ENCODE measurements around the gene HMGA1.

Gene HMGA1

DNA sequence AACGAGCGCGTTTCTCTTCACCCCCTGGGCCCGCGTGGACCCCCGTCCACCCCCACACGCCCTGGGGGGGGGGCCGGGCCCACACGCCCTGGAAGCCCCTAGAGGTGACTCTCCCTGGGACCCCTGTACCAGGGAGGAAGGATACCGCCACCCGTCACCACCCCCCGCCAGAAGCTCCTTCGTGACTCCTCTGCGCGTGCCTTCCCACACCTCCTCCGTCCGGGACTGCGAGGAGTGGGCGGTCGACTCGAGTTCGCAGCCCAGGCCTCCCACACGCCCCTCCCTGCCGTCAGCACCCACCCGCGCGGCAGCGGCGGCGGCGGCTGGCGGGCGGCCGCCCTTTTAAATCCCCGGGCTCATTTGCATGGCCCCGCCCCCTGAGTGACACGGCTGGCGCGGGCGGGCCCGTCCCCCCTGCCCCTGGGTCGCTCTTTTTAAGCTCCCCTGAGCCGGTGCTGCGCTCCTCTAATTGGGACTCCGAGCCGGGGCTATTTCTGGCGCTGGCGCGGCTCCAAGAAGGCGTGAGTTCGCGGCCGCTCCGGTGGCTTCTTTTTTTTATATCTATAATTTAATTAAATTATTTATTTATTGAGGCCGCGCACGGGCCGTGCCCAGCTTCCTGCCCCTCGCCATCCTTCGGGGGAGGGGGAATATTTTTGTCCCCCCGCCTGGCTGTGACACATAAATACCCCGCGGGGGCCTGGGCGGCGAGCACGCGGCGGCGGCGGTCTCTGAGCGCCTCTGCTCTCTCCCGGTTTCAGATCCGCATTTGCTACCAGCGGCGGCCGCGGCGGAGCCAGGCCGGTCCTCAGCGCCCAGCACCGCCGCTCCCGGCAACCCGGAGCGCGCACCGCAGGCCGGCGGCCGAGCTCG is at the start of gene HMGA1:
TSS of gene HMGA1 (plus strand) at position 431 of the 873 bp plus-strand sequence. CDS start 3,908 bp downstream, outside the sequence.
- DNase-seq (ENCODE audit: low spot score in 2 of 2) (peak; percentile 72 to 88), ATAC-seq (peak; percentile 80)
- peaks cover 52% of the 10 kb centered on the region for H3K36me3 Mint-ChIP-seq
- H3K4me1 Mint-ChIP-seq = peaks cover 48% of the 10 kb centered on the region
- no peaks in the 10 kb centered on the region for H3K9me3 Mint-ChIP-seq
- H3K4me3 Mint-ChIP-seq = peak within 1 kb of the TSS; percentile 81
- peak within 1 kb of the TSS; percentile 91 for H3K27ac Mint-ChIP-seq

DNA sequence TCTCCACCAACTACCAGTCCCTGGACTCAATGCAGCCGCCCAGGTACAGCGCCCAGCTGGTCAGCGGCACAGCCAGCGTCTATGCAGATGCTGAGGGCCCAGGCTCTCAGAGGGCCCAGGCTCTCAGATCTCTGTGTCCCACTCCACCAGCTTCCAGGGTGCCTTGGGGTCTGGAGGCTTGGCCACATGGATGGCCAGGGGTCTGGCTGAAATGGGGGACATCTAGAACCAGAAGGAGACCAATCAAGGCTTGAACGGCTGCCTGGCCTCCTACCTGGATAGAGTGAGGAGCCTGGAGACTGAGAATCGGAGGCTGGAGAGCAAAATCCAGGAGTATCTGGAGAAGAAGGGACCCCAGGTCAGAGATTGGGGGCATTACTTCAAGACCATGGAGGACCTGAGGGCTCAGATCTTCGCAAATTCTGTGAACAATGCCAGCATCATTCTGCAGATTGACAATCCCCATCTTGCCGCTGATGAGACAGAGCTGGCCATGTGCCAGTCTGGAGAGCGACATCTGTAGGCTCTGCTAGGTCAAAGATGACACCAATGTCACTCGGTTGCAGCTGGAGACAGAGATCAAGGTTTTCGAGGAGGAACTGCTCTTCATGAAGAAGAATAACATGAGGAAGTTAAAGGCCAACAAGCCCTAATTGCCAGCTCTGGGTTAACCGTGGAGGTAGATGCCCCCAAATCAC is 46.7 kb upstream of the HMGA1 start:
- no peak overlapping the region for H3K4me3 Mint-ChIP-seq
- ATAC-seq = no peak
- DNase-seq (ENCODE audit: low spot score in 2 of 2) = no peak
- H3K27ac Mint-ChIP-seq = no peak overlapping the region
- no peaks in the 10 kb centered on the region for H3K4me1 Mint-ChIP-seq
- no peaks in the 10 kb centered on the region for H3K9me3 Mint-ChIP-seq
- H3K36me3 Mint-ChIP-seq = no peaks in the 10 kb centered on the region

- Mint-ChIP-seq H3K4me1 (no peaks in the 10 kb centered on the region), H3K27ac (no peak overlapping the region), H3K4me3 (no peak overlapping the region), H3K9me3 (no peaks in the 10 kb centered on the region), H3K36me3 (no peaks in the 10 kb centered on the region)
- no peak for DNase-seq (ENCODE audit: low spot score in 2 of 2)
- ATAC-seq = no peak
Observed at GRCh38 chr6:34190504-34191122, 46.1 kb upstream of the HMGA1 start.

GRCh38 chr6:34194772-34195171 is 41.9 kb upstream of the HMGA1 start:
- Mint-ChIP-seq H3K4me3 (no peak overlapping the region), H3K4me1 (peaks cover 9% of the 10 kb centered on the region), H3K27ac (no peak overlapping the region), H3K9me3 (no peaks in the 10 kb centered on the region), H3K36me3 (no peaks in the 10 kb centered on the region)
- no peak for ATAC-seq
- DNase-seq (ENCODE audit: low spot score in 2 of 2) = no peak

DNA sequence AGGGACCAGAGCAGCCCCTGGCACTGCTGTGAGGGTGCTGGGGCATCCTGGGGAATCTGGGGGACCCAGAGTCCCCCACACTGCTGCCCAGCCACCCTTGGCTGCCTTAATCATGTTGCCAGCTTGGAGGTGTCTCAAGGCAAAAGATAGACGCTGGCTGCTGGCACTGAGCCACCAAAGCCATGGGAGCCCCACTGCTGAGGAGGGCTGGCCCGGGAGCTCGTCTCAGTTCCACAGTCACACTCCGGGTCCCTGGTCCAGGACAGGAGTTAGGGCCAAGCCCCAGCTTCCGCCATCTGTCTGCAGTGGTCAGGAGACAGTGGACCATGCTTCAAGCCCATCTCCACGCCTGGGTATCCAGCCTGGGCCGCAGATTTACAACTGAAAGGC is 41.0 kb upstream of the HMGA1 start:
- Mint-ChIP-seq H3K4me1 (peaks cover 16% of the 10 kb centered on the region), H3K36me3 (no peaks in the 10 kb centered on the region), H3K4me3 (peak overlapping the region; percentile 80), H3K27ac (no peak overlapping the region), H3K9me3 (no peaks in the 10 kb centered on the region)
- ATAC-seq (no peak), DNase-seq (ENCODE audit: low spot score in 2 of 2) (no peak)

DNA sequence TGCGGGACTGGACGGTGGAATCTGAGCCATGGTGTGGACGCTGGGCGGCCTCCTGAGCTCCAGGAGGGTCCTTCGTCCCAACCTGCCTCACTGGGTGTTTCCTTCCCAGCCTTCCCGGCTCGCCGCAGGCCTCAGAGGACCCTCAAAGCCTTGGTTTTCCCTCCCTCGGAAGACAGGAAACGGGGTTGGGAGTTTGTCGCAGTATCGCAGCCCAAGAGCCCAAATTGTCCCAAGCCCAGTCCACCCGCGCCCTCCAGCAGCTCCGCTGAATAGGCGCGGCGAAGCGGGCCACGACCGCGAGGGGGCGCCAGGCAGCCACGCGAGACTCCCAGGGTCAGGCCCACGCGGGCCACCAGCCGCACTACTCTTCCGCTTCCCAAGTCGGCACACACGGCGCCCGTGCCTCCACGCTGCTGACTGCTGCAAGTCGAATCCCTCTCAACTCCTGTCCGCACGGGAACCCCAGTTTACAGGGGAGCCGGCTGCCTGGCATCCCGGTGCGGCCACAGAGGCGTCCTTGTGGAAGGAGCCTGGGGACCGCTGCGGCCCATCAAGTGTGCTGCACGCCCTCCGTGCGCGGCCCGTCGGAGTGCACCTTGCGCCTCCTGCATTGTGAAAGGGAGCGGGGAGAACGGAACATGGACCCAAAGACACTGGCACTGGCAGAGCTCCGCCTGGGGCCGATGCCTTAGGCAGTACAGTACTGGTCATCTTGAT is 40.4 kb upstream of the HMGA1 start:
- peaks cover 16% of the 10 kb centered on the region for H3K4me1 Mint-ChIP-seq
- ATAC-seq (peak; percentile 97), DNase-seq (ENCODE audit: low spot score in 2 of 2) (peak; percentile 92 to 97)
- H3K4me3 Mint-ChIP-seq = peak overlapping the region; percentile 80
- no peaks in the 10 kb centered on the region for H3K9me3 Mint-ChIP-seq
- H3K27ac Mint-ChIP-seq = peak overlapping the region; percentile 70
- H3K36me3 Mint-ChIP-seq = no peaks in the 10 kb centered on the region

DNA sequence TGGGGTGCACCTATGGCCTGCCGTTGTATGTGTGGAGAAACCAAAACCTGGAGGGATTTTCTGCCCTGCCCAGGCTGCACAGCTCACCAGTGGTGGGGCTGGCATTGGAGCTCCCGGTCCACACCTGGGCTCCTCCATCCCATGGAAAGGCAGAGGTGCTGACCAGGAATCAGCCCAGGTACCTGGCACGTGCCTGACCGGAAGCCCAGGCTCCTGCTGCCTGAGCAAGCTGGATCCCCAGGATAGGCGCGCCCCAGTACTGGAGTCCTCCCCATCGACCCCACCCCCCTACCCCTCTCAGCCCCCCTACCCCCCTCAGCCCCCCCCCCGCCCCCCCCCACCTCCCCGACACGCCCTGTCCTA is 39.9 kb upstream of the HMGA1 start:
- H3K4me3 Mint-ChIP-seq = peak overlapping the region; percentile 80
- peak overlapping the region; percentile 70 for H3K27ac Mint-ChIP-seq
- DNase-seq (ENCODE audit: low spot score in 2 of 2) (no peak), ATAC-seq (no peak)
- H3K36me3 Mint-ChIP-seq = no peaks in the 10 kb centered on the region
- H3K4me1 Mint-ChIP-seq = peaks cover 20% of the 10 kb centered on the region
- H3K9me3 Mint-ChIP-seq = no peaks in the 10 kb centered on the region

GRCh38 chr6:34200340-34200971 is 36.2 kb upstream of the HMGA1 start:
- Mint-ChIP-seq H3K4me3 (no peak overlapping the region), H3K27ac (peak overlapping the region; percentile 69), H3K36me3 (no peaks in the 10 kb centered on the region), H3K9me3 (no peaks in the 10 kb centered on the region), H3K4me1 (peaks cover 23% of the 10 kb centered on the region)
- ATAC-seq (peak; percentile 36), DNase-seq (ENCODE audit: low spot score in 2 of 2) (no peak)

DNA sequence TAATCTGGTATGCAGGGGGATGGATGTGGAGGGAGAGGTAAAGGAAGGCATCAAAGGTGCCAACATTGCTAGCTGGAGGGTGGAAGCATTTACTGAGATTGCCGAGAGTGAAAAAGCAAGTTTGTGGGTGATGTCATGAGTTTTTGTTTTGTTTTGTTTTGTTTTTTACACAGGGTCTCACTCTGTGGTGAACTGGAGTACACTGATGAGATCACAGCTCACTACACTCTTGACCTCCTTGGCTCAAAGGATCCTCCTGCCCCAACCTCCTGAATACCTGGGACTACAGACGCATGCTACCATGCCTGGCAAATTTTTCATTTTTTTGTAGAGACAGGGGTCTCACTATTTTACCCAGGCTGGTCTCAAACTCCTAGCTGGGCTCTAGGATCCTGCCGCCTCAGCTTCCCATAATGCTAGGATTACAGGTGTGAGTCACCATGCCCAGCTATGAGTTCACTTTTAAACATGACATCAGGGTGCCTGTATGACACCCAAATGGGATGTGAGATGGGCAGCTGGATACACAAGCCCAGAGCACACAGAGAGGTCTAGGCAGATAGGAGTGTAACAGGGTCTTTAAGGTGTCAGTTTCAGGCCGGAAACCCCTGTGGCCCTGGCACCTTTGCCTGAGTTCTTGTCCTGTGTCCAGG is 35.1 kb upstream of the HMGA1 start:
- ATAC-seq = peak; percentile 43
- Mint-ChIP-seq H3K36me3 (no peaks in the 10 kb centered on the region), H3K4me1 (peaks cover 24% of the 10 kb centered on the region), H3K4me3 (no peak overlapping the region), H3K9me3 (no peaks in the 10 kb centered on the region), H3K27ac (peak overlapping the region; percentile 30)
- DNase-seq (ENCODE audit: low spot score in 2 of 2) = no peak

DNA sequence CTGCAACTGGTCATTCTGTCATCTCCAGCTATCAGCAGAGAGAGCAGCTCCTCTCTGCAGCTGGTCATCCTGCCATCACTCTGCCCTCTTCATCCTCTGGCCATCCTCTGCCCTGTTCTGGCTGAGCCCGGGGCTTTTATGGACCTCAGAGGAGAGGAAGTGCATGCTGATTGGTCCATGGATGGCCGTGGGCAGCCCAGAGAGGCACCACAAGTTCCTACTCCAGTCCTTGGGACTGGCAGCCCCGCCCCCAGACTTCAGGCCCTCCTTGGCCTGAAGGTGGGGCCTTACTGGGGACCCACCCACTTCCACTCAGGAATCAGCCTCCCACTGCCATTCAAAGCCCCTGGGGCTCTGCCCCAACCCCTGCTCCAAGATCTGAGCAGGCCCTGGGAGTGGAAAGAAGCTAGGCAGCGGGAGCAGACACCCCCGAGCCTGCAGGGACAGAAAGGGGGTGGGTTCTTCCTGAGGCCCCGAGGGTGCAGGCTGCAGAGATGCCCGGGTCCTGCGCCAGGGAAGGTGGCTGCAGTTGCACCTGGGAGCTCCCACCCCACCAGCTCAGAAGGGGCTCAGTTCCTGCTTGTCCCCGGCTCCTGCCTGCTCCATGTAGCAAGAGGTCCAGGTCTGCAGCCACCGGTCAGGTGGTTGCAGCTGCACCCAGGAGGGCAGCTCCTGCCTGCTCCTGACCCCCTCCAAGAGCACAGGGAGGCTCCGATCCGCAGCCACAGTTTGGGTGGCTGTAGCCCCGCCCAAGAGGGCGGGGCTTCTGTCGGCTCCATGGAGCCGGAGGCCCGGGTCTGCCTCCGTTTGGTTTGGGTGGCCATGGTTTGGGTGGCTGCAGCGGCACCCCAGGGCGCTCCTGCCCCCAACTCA is 34.1 kb upstream of the HMGA1 start:
- H3K9me3 Mint-ChIP-seq = no peaks in the 10 kb centered on the region
- H3K4me3 Mint-ChIP-seq = no peak overlapping the region
- no peaks in the 10 kb centered on the region for H3K36me3 Mint-ChIP-seq
- H3K4me1 Mint-ChIP-seq = peaks cover 33% of the 10 kb centered on the region
- ATAC-seq (no peak), DNase-seq (ENCODE audit: low spot score in 2 of 2) (no peak)
- peak overlapping the region; percentile 30 for H3K27ac Mint-ChIP-seq

- Mint-ChIP-seq H3K4me3 (no peak overlapping the region), H3K27ac (no peak overlapping the region), H3K9me3 (no peaks in the 10 kb centered on the region), H3K36me3 (no peaks in the 10 kb centered on the region), H3K4me1 (peaks cover 46% of the 10 kb centered on the region)
- ATAC-seq (no peak), DNase-seq (ENCODE audit: low spot score in 2 of 2) (no peak)
Observed at GRCh38 chr6:34204693-34205092, 32.0 kb upstream of the HMGA1 start.

DNA sequence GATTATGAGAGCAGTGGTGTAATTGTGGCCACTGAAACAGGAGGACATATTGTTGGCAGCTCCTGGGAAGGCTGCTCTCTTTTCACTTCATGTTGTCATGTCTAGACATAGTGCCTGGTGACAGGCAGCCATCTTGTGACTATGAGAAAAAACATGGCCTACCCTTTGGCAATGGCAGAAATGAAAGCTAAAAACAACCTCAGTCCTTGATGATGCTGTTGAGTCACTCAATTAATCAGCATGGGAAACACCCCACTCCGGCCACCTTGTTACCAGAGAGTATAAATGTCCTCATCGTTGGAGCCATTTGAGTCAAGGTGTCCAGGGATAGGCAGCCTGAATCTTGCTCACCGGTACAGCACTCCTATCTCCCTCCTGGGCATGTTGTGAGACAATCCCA is 31.2 kb upstream of the HMGA1 start:
- no peaks in the 10 kb centered on the region for H3K36me3 Mint-ChIP-seq
- H3K9me3 Mint-ChIP-seq = no peaks in the 10 kb centered on the region
- ATAC-seq (peak; percentile 5), DNase-seq (ENCODE audit: low spot score in 2 of 2) (no peak)
- H3K27ac Mint-ChIP-seq = no peak overlapping the region
- no peak overlapping the region for H3K4me3 Mint-ChIP-seq
- peaks cover 41% of the 10 kb centered on the region for H3K4me1 Mint-ChIP-seq

DNA sequence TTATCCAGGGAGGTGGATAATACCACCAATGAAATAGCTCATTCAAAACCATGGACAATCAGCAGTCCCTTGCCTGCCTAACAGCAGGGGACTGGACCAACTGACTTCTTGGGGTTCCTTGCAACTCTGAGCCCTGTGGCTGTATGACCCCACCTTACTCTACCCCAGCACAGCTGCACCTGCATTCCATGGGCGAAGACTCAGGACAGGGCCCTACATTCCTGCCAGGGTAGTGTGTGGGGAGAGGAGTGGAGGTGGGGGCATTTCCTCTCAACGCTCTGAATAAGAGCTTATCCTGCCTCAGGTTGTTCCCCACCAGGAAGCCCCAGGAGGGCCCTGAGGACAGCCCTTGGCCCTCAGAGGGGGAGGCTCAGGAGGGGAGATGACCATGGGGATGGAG is 30.8 kb upstream of the HMGA1 start:
- H3K27ac Mint-ChIP-seq = peak overlapping the region; percentile 50
- H3K36me3 Mint-ChIP-seq = no peaks in the 10 kb centered on the region
- ATAC-seq (no peak), DNase-seq (ENCODE audit: low spot score in 2 of 2) (no peak)
- peaks cover 38% of the 10 kb centered on the region for H3K4me1 Mint-ChIP-seq
- H3K9me3 Mint-ChIP-seq = no peaks in the 10 kb centered on the region
- H3K4me3 Mint-ChIP-seq = no peak overlapping the region

DNA sequence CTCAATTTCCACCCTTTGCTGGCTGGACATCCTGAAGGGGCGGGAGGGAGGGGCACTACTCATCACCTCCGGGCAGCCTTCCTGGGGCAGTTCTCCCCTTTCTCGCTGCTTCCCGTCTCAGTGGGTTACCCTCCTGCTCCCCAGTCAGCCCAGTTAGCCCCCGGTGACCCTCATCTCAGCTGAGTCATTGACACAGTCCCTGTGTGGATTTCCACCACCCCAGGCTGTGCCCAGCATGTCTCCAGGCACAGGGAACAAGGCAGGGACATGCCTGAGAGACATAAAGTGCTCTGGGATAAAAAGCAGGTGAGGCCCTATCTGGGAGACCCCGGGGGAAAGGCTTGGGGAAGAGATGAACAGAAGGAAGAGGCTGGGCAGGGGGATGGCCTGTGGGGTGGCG is 29.9 kb upstream of the HMGA1 start:
- no peak for ATAC-seq
- no peak overlapping the region for H3K4me3 Mint-ChIP-seq

More for the DNA sequence above, 29.9 kb upstream of the HMGA1 start:
- H3K4me1 Mint-ChIP-seq = peaks cover 35% of the 10 kb centered on the region
- no peaks in the 10 kb centered on the region for H3K9me3 Mint-ChIP-seq
- DNase-seq (ENCODE audit: low spot score in 2 of 2) = no peak
- peak overlapping the region; percentile 50 for H3K27ac Mint-ChIP-seq
- no peaks in the 10 kb centered on the region for H3K36me3 Mint-ChIP-seq

Data from stimulated activated effector memory CD8-positive, alpha-beta T cell treated with anti-CD3 and anti-CD28 coated beads, Interleukin-12 subunit alpha, Interleukin-12 subunit beta, amount 100 ng/mL, for 72 hours (primary cell).